NCI-H748 (cell line): Measurements from ENCODE around the gene EXOSC7.

Experiments
- DNase-seq: peaks from one replicate; lab custom pipeline; 2025; ENCODE audit not compliant: unreplicated experiment; lab: John Stamatoyannopoulos, UW

EXOSC7 gene

GRCh38 chr3:45021524-45022297 lies 45.7 kb downstream of the EXOSC7 start:
- no peak for DNase-seq

DNA sequence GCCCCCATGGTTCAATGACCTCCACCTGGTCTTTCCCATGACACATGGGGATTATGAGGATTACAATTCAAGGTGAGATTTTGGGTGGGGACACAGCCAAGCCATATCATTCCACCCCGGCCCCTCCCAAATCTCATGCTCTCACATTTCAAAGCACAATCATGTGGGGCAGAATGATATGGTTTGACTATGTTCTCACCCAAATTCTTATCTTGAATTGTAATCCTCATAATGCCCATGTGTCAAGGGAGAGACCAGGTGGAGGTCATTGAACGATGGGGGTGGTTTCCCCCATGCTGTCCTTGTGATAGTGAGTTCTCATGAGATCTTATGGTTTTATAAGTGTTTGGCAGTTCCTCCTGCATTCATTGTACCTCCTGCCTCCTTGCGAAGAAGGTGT lies 47.6 kb downstream of the EXOSC7 start:
- no peak for DNase-seq

GRCh38 chr3:45024542-45025255 lies 48.7 kb downstream of the EXOSC7 start:
- no peak for DNase-seq

DNA sequence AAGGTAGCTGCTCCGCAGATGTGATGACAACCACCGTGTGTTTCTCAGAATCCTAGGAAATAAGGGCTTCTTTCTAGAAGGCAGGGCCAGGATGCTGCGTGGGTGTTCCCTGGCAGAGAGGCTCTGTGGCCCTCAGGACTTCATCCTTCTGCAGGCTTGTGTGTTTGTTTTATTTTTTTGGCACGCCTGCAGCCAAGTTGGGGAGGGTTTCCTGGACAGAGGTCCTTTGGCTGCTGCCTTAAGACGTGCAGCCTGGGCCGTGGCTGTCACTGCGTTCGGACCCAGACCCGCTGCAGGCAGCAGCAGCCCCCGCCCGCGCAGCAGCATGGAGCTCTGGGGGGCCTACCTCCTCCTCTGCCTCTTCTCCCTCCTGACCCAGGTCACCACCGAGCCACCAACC lies 50.0 kb downstream of the EXOSC7 start, which contains the start of gene CLEC3B:
Gene CLEC3B (plus strand): TSS at position 266 of the 400 bp plus-strand sequence. CDS start 60 bp downstream, at position 326.
- DNase-seq = no peak

- no peak for DNase-seq
Measured at GRCh38 chr3:45026957-45027356, 50.9 kb downstream of the EXOSC7 start.

GRCh38 chr3:45027441-45027840 lies 51.4 kb downstream of the EXOSC7 start:
- DNase-seq = no peak

- DNase-seq = no peak
Measured at GRCh38 chr3:45029216-45029615, 53.2 kb downstream of the EXOSC7 start.

GRCh38 chr3:45029661-45030060 lies 53.6 kb downstream of the EXOSC7 start:
- DNase-seq = no peak

- no peak for DNase-seq
Measured at GRCh38 chr3:45031531-45031930, 55.5 kb downstream of the EXOSC7 start.

GRCh38 chr3:45032113-45032512 lies 56.1 kb downstream of the EXOSC7 start:
- DNase-seq = no peak

- DNase-seq = no peak
Measured at GRCh38 chr3:45033791-45034190, 57.7 kb downstream of the EXOSC7 start.

DNA sequence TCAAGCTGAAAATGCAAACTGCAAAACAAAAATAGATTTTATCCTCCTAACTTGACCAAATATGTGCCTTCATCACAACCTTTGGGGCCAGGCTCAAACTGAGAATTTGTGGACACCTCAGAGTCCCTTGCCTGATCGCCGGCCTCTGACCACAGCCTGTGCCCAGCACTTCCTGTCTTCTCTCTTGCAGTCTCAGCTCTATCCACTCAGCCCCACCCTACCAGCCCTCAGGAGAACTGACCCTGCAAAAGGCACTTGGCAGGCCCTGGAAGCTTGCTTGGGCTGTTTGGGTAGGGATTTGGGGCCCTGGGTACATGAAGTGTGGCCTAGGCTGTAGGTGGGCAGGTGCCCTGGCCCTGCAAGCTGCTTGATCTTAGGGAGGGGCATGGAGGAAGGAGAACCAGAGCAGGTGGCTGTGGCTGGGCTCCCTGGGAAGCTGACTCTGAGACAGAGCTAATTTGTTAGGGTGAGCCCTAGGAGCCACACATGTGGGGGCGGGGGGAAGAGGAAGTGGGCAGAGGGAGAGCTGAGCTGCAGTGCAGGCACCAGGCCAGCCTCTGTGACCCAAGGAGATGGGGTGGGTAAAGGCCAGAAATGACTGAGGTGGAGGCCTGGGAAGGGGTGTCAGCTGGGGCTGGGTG lies 58.7 kb downstream of the EXOSC7 start:
- no peak for DNase-seq

GRCh38 chr3:45035441-45036301 lies 59.6 kb downstream of the EXOSC7 start:
- peak; percentile 33 for DNase-seq

- peak; percentile 85 for DNase-seq
Measured at GRCh38 chr3:45037720-45038455, 61.8 kb downstream of the EXOSC7 start.

DNA sequence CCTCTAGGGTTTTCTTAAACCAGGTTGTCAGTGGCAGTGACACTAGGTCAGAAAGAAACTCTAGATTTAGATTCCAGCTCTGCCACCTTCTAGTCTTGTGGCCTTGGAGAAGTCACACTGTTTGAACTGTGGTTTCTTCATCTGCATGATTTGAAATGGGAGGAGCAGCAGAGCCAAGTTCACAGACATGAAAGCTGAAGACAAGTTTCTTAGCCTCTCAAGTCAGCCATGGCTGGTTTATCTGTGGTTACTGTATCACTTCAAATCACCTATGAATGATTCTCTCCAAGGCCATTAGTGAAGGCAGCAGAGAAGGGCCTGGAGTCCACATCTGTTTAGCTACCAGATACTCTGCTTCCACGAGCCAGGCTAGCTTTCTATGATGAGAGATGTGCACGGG lies 65.6 kb downstream of the EXOSC7 start:
- DNase-seq = no peak

DNA sequence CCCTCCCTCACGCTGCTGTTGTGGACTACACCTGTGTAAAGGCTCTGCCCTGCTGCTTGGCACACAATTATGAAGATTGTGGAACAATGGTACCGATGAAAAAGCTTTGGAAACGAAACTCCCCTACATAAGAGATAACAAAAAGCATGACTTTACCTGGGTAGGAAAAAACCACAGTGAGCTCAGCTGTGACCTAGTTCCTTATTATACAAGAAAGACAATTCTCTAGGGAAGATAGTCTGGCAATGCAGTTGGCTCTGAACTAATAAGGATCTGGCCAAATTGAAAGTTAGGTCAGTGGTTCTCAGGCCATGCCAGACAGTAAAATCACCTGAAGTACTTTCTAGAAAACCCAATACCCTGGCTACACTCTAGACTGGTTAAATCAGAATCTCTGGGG lies 66.1 kb downstream of the EXOSC7 start:
- DNase-seq = no peak

DNA sequence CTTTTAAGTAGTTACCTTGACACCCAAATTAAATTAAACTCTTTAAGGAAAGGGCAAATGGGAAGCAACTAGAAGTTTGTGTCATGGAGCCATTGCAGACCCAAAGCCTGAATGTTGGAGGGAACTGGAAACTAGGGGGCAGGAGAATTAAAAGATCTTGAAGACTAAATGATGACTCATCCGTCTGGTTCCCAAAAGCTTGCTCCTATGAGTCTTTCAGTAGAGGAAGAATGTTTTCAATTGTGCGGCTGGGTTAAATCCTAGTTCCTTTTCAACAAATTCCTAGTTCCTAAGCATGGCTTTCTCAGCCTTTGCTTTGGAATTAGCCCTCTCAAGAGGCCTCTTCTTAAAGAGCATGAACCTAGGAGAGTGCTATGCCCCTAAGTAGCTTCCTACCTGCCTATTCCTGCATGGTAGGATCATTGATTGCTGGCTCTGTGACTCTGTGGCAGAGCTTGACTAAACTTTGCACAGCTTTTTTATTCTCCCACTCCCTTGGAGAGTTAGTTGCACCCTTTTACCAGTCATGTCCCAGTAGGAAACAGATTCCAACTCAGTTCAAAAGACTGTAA lies 67.8 kb downstream of the EXOSC7 start:
- no peak for DNase-seq

GRCh38 chr3:45048244-45048643 lies 72.2 kb downstream of the EXOSC7 start:
- no peak for DNase-seq

DNA sequence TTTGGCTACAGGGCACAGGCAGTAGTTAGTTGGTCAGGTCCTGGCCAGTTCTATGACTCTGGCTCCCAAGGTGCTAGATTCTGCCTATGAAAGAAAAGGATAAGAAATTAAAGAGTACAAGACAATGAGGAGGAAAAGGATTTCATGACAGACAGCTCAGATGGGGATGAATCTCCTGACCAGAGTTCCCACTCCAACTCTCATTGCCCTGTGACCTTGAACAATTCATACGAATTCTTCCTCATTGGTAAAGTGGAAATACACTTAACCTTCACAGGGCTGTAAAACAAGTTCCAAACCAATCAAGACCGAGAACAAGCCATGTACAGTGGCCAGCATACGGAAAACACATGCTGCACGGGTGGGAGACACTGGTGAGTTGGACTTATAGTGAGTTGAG lies 73.8 kb downstream of the EXOSC7 start:
- DNase-seq = no peak

DNA sequence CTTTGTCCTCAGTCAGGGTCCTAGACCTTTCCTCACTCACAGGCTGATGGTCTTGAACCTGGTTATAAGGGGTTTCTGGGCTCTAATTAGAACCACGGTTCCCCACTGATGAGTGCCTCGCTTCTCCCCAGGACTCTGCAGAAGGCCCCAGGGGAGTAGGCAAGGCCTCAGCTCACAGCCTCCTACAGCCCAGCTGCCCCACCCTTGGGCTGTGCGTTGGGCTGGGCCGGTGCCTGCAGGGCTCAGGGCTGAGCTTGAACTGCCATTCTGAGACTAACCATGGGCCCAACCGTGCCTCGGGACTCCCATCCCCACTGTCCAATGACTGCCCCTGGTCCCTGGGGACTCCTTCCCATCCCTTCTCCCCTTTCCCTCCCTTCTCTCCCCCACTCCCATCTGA lies 75.6 kb downstream of the EXOSC7 start:
- DNase-seq = no peak
